HG03432 (cell line): Measurements from ENCODE around the gene MYOM3.

Experiments used
- ATAC-seq: cut with Tn5 transposase; IDR thresholded peaks from one replicate; pipeline ENCODE4 v1.9.1; 2021; ENCODE audit warnings: mild to moderate bottlenecking, moderate library complexity; ENCODE audit not compliant: unreplicated experiment

MYOM3 gene

GRCh38 chr1:24007079-24007478, 104.9 kb downstream of the MYOM3 start:
- ATAC-seq = no peak
